GM18502 (cell line): ENCODE measurements around the gene TYW3.

Source experiments
- ATAC-seq: cut with Tn5 transposase; IDR thresholded peaks from one replicate; pipeline ENCODE4 v1.9.1; 2021; ENCODE audit warnings: mild to moderate bottlenecking; ENCODE audit not compliant: unreplicated experiment, poor library complexity

The TYW3 gene

GRCh38 chr1:74732960-74733603, at the start of gene TYW3, which contains the start of gene CRYZ:
TSS of gene TYW3 (plus strand) at chr1:74733152. CDS start at chr1:74733245, 93 bp downstream.
TSS of gene CRYZ (minus strand) at chr1:74733050. CDS start at chr1:74724821, 8,229 bp downstream.
- peak; percentile 80 for ATAC-seq

- ATAC-seq = no peak
Measured at GRCh38 chr1:74683656-74684055, 49.3 kb upstream of the TYW3 start.

- no peak for ATAC-seq
Measured at GRCh38 chr1:74684301-74684700, 48.7 kb upstream of the TYW3 start.

DNA sequence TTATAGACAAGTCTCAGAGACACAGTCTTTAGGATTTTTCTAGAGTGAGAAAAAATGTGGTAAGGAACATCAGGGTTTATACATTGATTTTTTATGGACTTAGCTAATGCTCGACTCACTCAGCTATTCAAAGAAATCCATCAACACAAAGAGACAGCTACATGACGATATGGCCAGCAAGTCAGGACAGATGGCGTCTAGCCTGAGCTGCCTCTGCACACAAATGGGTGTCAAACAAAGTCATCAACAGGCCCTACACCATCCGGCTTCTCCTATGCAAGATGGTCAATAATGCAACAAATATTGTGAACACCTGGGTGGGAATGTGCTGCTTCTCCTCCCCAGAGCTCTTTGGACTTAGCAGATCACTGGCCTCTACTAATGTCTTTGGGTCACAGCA, 46.0 kb upstream of the TYW3 start:
- no peak for ATAC-seq

DNA sequence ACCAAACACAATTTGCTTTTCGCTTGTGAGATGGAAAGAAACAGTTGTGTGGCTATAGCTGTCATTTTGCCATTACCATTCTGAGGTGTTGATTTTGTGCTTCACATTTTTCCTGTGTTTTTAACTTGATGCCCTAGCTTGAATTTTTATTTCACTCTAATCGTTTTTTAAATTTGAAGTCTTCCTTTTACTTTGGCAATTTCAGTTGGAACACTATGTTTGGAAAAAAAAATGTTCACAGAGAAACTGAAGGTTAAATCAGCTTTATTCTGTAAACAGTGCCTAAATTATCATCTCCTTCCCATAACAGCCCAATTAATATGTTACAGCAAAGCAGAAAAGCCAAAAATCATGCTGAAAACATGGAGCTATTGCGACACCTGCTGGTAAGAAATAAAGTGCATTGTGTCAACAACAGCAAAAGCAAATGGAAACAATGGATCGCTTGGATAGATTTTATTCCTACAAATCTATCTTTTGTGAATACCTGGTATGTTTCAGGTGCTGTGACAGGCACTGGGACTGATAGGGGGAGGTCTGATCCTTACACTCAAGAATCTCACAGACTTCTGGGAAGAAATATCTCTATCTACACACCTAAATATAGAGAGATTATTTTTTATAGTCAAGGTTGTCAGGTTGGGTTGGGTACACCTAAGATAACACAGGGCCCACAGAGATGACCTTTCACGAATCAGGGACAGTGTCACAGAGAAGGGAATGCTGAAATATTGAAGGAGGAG, 43.2 kb upstream of the TYW3 start:
- peak; percentile 80 for ATAC-seq

DNA sequence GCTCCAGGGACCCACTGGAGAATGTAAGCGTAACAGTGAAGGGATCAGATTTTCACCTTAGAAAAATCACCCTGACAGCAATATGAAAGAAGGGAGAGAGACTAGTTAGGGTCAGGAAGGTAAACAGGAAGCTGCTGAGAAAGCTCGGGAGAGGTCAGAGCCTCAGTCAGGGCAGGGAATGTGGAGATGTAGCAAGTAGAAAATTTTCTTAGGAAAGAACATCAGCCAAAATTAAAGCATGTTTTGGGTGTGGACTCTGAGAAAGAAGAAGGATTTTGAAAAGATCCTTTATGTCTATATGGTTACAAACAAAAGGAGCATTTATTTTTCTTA, 42.6 kb upstream of the TYW3 start:
- ATAC-seq = no peak

- ATAC-seq = no peak
Measured at GRCh38 chr1:74690909-74691308, 42.0 kb upstream of the TYW3 start.

DNA sequence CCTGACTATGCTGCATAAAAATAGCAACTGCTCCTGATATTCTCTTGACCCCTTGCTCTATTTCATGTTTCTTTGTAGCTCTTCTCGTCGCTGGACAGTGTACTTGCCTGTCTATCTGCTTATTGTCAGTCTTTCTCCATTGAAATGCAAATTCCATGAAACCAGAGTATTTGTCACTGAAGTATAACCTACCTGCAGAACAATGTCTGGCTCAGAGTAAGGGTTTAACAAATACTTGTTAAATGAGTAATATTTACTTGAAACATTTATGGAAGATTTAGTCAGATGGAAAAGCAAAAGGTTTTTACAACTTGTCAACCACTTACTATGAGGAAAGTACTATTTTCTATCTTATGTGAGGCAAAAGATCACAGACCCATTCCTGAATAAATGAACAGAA, 39.5 kb upstream of the TYW3 start:
- no peak for ATAC-seq

DNA sequence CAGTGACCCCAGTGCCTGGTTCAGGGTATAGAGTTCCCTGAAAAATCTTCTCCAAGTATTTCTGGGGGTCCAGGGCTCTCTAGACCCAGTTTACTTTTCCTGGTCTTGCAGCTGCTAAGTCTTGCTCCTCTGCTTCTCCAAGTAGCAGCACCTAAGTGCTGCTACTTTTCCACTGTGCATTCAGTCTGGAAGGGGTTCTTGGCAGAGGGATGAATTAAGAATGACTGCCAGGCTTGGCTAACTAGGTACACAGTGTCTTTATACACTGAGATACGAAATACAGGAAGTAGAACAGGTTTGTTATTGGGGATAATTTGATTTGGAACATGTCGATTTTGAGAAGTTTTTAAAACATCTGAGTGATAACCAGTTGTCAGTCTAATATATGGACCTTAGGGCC, 35.1 kb upstream of the TYW3 start:
- ATAC-seq = no peak

DNA sequence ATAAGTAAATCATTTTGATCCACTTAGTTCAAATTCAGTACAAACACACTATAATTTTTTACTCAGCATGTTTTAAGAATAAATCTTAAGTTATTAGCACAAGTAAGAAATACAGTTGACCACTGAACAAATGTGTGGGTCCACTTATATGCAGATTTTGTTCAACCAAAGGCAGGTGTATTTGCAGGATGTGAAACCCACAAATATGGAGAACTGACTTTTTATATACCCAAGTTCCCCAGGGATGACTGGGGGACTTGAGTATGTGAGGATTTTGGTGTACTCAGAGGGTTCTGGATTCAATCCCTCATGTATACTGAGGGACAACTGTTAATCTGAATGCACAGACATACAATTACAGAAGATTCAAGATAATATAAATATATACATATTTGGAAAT, 33.6 kb upstream of the TYW3 start:
- no peak for ATAC-seq

DNA sequence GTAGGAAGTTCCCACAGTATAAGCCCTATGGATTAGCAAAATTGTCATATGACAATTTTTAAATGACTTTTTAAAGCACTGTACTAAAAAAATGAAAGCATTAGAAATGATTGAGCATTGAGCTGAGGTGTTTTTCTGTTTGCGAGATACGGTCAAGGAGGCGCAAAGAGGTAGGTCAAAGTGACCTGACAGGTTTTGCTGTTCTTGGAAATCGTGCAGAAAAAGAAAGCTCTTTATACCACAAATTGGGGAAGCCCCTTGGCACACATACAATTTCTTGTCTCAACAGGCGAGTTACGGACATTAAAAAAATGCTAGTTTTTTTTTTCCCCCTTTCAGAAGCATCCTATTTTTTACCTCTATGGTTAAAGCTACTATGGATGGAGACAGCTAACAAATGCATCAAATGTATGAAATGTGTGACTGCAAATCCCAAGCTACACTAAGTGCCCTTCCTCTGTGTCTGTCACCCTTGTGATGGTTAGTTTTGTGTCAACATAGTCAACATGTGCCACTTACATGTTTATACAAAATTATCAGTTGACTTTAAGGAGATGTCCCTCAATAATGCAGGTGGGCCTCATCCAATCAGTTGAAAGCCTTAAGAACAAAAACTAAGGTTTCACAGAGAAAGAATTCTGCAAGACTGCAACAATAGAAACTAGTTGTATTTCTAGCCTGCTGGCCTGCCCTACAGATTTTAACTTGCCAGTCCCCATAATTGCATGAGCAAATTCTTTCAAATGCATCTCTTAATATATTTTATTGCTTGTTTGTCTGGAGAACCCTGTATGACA, 29.4 kb upstream of the TYW3 start:
- no peak for ATAC-seq

- no peak for ATAC-seq
Measured at GRCh38 chr1:74712881-74713280, 20.1 kb upstream of the TYW3 start.

DNA sequence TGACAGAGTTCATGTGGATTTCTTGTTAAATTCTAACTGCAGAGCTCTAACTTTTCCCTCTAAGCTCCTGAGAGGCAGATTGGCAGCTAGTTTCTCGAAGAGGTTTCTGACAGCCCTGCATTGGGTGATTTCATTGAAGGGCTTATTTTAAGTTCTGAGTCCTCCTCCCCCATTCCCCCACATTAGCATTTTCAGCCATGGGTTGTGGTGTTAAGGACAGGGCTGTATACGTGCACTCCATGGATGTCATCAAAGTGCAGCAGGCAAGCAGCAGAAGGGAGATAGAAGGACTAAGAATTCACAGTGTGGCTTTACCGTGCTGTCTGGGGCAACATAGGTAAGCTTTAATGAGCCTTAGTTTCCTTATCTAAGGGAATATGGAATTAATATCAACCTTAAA, 19.1 kb upstream of the TYW3 start:
- no peak for ATAC-seq

- ATAC-seq = peak; percentile 64
Measured at GRCh38 chr1:74714429-74715235, 18.3 kb upstream of the TYW3 start.

GRCh38 chr1:74715236-74715502, 17.8 kb upstream of the TYW3 start:
- ATAC-seq = peak; percentile 36

- no peak for ATAC-seq
Measured at GRCh38 chr1:74715806-74716205, 17.1 kb upstream of the TYW3 start.

- no peak for ATAC-seq
Measured at GRCh38 chr1:74716822-74717221, 16.1 kb upstream of the TYW3 start.

- ATAC-seq = no peak
Measured at GRCh38 chr1:74717626-74718025, 15.3 kb upstream of the TYW3 start.

DNA sequence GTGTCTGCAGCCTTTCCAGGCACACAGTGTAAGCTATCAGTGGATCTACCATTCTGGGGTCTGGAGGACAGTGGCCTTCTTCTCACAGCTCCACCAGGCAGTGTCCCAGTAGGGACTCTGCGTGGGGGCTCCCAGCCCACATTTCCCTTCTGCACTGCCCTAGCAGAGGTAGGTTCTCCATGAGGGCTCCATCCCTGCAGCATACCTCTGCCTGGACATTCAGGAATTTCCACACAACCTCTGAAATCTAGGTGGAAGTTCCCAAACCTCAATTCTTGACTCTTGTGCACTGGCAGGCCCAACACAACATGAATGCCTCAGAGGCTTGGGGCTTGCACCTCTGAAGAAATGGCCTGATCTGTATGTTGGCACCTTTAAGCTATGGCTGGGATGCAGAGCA, 6.9 kb upstream of the TYW3 start:
- ATAC-seq = no peak

GRCh38 chr1:74728736-74729135, 4.2 kb upstream of the TYW3 start:
- no peak for ATAC-seq
